Measurements from ENCODE around the gene MYO9A.
A peak's percentile ranks its signal among the peaks of the same experiment; 100 is the strongest.

Gene MYO9A

GRCh38 chr15:71808311-71809020 is 309.5 kb downstream of the MYO9A start:
- no peak for DNase-seq (ENCODE audit: low read depth in 2 of 2)

DNA sequence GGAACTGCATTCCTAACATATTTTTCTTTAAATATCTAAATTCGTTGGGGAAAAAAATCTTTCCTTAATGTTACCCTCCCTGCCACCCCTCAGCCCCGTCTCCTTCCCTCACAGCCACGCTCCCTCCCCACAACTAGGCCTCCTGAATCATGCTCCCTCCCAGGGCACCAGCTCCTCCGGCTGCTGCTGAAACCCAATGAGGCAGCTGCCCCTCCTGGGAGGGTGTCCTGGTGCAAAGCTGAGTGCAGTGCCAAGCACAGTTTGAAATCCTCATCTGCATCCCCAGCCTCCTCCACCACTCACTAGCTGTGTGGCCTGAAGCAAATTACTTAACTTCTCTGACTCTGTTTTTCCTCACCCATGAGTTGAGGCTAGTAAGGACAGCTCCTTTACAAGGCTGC is 310.3 kb downstream of the MYO9A start:
- DNase-seq (ENCODE audit: low read depth in 2 of 2) = no peak

DNA sequence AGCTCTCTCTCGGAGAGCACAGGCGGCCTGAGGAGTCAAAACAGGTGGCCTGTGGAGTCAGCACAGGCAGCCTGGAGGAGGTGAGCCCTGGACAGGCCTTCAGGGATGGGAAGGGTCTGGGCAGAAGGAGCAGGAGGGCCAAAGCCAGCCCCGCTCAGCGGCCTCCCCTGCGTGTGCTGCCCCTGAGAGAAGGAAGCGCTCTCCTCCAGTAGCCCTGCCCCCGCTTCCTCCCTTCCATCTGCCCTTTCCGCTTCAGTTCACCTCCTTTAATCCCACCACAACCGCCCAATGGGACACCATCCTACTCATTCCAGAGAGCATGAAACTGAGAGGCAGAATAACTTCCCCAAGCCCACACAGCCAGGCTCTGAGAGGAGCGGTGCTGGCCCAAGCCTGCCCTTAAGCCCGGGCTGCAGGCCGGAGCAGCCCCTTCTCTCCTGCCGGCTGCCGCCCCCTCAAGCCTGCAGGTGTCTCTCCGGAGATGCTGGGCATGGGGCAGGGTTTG is 310.8 kb downstream of the MYO9A start:
- no peak for DNase-seq (ENCODE audit: low read depth in 2 of 2)

- no peak for DNase-seq (ENCODE audit: low read depth in 2 of 2)
These were observed 311.5 kb downstream of the MYO9A start for GRCh38 chr15:71806452-71806931.

DNA sequence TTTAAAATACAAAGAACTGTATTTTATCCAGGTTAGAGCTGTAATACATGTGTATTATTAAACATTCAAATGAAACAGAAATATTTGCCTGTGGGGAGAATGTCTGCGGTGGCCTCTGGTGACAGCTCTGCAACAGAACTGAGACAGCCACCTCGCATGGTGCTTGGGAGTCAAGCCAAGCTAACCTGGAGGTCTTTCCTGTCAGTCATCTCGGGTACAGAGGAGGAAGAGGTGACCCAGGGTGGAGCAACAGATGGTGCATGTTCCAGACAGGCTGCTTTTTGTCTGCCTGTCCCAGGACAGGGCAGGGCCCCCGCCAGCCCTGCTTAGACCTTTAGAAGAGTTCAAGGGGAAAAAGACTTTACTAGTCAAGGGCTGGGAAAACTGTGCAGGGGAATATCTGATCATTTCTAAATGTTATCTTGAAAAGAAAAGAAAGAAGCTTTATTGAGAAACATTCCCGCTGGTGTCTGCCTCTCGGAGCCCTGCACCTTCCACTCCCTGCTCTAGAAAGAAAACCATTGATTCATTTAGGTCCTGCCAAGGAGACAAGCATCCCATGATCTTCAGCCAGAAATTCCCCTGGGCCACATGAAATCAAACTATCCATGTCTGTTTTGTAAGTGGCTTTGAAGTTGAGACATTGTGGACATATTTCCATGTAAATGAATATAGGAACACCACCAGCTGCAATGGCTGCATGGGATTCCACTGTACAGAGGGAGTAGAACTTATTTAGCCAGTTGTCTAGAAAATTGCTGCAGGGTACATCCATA is 313.1 kb downstream of the MYO9A start:
- DNase-seq (ENCODE audit: low read depth in 2 of 2) = no peak

- no peak for DNase-seq (ENCODE audit: low read depth in 2 of 2)
These were observed 313.7 kb downstream of the MYO9A start for GRCh38 chr15:71804226-71804625.

GRCh38 chr15:71802770-71803169 is 315.2 kb downstream of the MYO9A start:
- peak; percentile 30 to 52 for DNase-seq (ENCODE audit: low read depth in 2 of 2)

DNA sequence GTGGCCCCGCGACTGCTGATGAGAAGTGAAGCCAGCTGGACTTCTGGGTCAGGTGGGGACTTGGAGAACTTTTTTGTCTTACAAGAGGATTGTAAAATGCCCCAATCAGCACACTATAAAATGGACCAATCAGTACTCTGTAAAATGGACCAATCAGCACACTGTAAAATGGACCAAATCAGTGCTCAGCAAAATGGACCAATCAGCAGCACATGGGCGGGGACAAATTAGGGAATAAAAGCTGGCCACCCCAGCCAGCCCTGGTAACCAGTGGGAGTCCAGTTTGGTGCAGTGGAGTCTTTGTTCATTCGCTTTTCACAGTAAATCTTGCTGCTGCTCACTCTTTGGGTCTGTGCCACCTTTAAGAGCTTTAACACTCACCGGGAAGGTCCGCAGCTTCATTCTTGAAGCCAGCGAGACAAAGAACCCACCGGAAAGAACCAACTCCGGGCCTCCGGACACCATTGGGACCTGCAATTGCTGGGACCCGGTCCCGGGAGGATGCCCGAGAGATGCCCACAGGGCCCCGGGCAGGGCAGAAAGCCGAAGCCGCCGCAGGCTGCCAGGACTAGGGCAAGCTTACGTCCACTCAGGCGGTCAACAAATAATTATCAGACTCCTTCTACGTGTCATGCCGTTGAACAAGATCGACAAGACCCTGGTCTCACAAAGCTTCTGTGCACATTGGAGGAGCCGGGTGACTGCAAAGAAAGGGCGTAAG is 315.9 kb downstream of the MYO9A start:
- no peak for DNase-seq (ENCODE audit: low read depth in 2 of 2)

DNA sequence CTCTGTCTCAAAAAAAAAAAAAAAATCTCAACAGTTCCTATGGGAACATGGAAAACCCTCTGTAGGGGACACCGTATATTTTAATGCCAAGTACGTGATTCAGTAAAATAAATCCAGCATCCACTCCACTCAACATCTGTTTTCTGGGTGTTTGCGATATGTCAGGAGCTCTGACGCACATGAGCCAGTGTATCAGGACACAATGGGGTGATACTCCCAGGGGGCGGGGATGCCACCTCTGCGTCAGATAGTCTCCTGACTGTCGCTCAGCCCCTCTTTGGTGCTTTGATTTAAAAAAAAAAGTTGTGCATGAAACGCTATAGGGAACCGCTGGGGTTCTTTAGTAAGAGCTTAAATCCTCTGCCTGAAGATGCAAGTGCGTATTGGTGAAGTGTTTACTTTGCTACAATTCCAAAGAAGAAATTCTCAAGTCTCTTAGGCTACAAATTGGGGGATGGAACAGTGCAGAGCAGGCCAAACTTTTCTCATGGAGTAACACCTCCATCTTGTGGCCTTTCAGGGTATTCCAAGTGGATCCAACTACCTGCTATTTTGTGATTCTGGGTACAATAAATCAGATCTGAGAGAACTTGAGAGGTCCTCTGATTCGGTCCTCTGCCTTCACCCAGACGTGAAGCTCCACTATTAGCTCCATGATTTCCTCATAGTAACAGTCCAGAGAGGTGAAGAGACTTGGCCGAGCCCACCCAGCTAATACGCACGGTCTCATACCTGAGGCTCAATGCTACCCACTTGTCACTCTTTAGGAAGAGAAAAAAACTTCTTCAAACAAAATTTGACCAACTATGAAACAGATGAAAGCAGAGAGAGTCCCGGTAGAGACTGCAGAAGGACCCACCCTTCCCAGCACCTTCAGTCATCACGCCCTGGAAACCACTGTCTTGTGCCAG is 316.9 kb downstream of the MYO9A start:
- DNase-seq (ENCODE audit: low read depth in 2 of 2) = no peak

- no peak for DNase-seq (ENCODE audit: low read depth in 2 of 2)
These were observed 317.8 kb downstream of the MYO9A start for GRCh38 chr15:71800190-71800589.

DNA sequence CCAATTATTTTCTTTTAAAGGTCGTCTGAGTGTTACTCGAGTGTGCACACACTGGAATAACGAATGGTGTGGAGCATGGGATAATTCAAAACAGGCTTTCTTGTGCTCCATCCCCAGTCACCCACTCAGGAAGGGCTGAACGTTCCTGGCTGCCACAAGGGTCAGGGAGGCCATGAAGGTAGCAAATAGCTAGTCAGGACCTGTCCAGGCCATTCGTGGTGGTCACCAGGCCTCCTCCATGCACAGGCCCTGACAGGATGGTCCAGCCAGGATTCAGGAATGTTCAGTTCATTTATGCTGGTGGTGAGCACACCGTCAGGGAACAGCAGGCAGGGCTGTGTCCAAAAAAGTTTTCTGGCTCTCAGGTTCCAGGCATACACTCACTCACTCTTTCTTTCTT is 319.3 kb downstream of the MYO9A start:
- DNase-seq (ENCODE audit: low read depth in 2 of 2) = no peak

- DNase-seq (ENCODE audit: low read depth in 2 of 2) = no peak
These were observed 325.4 kb downstream of the MYO9A start for GRCh38 chr15:71792521-71792920.

DNA sequence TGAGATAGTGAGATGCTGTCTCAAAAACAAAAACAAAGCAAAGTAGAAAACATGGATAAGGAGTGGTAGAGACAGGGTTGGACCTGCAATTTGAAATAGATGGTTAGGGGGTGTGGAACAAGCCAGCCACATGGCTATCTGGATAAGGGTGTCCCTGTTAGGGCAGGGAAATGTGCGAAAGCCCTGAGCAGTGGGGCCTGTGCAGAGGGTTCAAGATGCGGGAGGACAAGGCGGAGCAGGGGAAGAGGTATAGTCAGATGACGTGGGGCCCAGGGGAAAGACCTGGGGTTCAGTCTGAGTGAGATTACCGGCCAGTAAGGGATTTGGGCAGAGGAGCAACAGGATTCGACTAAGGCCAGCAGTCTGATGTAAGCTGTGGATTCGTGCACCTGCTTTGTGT is 326.0 kb downstream of the MYO9A start:
- no peak for DNase-seq (ENCODE audit: low read depth in 2 of 2)

- no peak for DNase-seq (ENCODE audit: low read depth in 2 of 2)
These were observed 327.9 kb downstream of the MYO9A start for GRCh38 chr15:71790081-71790480.

DNA sequence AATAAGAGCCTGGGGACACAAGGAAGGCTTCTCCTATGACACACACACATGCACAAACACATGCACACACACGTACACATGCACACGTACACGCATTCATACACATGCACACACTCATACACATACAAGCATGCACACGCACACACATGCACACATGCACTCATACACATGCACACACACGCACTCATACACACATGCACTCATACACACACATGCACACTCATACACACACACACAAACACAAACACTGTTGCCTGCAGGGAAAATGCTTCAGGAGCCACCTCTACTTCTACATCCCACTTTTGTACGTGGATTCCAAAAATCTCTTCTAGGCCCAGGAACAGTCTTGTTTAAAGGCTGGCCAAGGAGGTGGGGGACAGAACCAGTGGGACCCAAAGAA is 328.3 kb downstream of the MYO9A start:
- DNase-seq (ENCODE audit: low read depth in 2 of 2) = no peak

GRCh38 chr15:71788646-71789579 is 329.0 kb downstream of the MYO9A start:
- no peak for DNase-seq (ENCODE audit: low read depth in 2 of 2)

DNA sequence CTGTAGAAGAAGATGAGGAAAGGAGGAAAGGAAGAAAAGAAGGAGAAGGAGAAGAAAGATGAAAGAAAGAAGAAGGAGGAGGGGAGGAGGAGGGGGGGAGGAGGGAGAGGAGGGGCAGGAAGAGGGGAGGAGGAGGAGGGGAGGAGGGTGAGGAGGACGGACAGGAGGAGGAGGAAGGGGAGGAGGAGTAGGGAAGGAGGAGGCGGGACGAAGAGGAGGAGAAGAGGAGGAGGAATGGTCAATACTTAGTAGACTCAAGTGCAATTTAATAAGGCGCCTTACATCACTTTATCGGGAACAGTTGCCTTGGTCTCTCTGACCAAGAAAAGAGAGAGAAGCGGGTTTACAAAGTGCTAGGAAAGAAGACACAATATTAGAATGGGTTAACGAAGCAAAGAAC is 331.3 kb downstream of the MYO9A start:
- no peak for DNase-seq (ENCODE audit: low read depth in 2 of 2)

GRCh38 chr15:71785996-71786395 is 332.0 kb downstream of the MYO9A start:
- DNase-seq (ENCODE audit: low read depth in 2 of 2) = no peak

GRCh38 chr15:71784719-71785118 is 333.2 kb downstream of the MYO9A start:
- peak in 1 of 2 donors; percentile 13 for DNase-seq (ENCODE audit: low read depth in 2 of 2)
